Osteoblast (primary cell): Measurements from ENCODE around the gene LIPJ. TPM values are rescaled to one million over a fixed set of nuclear protein-coding genes. Genes with fewer than 3 reads are reported as not detected.

Source experiments
- DNase-seq: peaks from one replicate; pipeline ENCODE4 v3.0.0; 2011; ENCODE audit warnings: low spot score, mixed read lengths; ENCODE audit not compliant: insufficient read length; ENCODE audit errors: missing footprints
- H2AFZ ChIP-seq: 2 replicates; pipeline ENCODE4 v1.6.0; 2011; ENCODE audit warnings: mild to moderate bottlenecking, low read length
- H3K27ac ChIP-seq: 2 replicates; pipeline ENCODE4 v1.5.1; 2011; ENCODE audit warnings: mild to moderate bottlenecking, low read depth, low read length, moderate library complexity
- H3K27me3 ChIP-seq: 2 replicates; pipeline ENCODE4 v1.6.0; 2012; ENCODE audit warnings: mild to moderate bottlenecking, control low read depth, inconsistent platforms, low read length, moderate library complexity; ENCODE audit not compliant: insufficient read depth
- H3K36me3 ChIP-seq: 2 replicates; pipeline ENCODE4 v1.5.1; 2011; ENCODE audit warnings: mild to moderate bottlenecking, low read length, control low read depth, moderate library complexity; ENCODE audit not compliant: insufficient read depth
- H3K4me1 ChIP-seq: 2 replicates; pipeline ENCODE4 v1.5.1; 2011; ENCODE audit warnings: mild to moderate bottlenecking, low read length, control low read depth, moderate library complexity; ENCODE audit not compliant: insufficient read depth
- H3K4me2 ChIP-seq: 2 replicates; pipeline ENCODE4 v1.6.0; 2011; ENCODE audit warnings: mild to moderate bottlenecking, low read length; ENCODE audit not compliant: insufficient read depth
- H3K4me3 ChIP-seq: fragments of 200-600 bp; sonication (generic); 3 replicates; pipeline ENCODE4 v1.5.1; 2012; ENCODE audit warnings: mild to moderate bottlenecking, low read length, inconsistent platforms; ENCODE audit not compliant: insufficient read depth
- H3K79me2 ChIP-seq: 2 replicates; pipeline ENCODE4 v1.6.0; 2012; ENCODE audit warnings: mild to moderate bottlenecking, low read length, control low read depth, inconsistent platforms; ENCODE audit not compliant: insufficient read depth
- H3K9me3 ChIP-seq: 2 replicates; pipeline ENCODE4 v1.5.1; 2011; ENCODE audit warnings: low read depth, low read length, control low read depth
- H4K20me1 ChIP-seq: 2 replicates; pipeline ENCODE4 v1.6.0; 2012; ENCODE audit warnings: mild to moderate bottlenecking, low read length, control low read depth; ENCODE audit not compliant: insufficient read depth
- CTCF ChIP-seq: IDR thresholded peaks from 2 replicates; pipeline ENCODE4 v1.5.1; 2011; ENCODE audit warnings: mild to moderate bottlenecking, low read depth, low read length, moderate library complexity; ENCODE audit errors: extremely low read depth
- total RNA-seq: library from RNA; depleted of rRNA; stranded (reverse); fragments of >200 nt; gene quantifications from 2 replicates; pipeline ENCODE4 v1.2.3, GENCODE V29; 2012

Gene LIPJ
- total RNA-seq, 1 donor = under 0.01 TPM

- H3K27ac ChIP-seq = no peak overlapping the region
- no peaks in the 10 kb centered on the region for H3K4me1 ChIP-seq
- no peak overlapping the region for H2AFZ ChIP-seq
- H3K4me2 ChIP-seq = no peak overlapping the region
- H3K27me3 ChIP-seq = no peaks in the 10 kb centered on the region
- TF ChIP-seq CTCF = no peak
- H3K4me3 ChIP-seq = no peak overlapping the region
- H3K36me3 ChIP-seq = no peaks in the 10 kb centered on the region
- no peaks in the 10 kb centered on the region for H3K79me2 ChIP-seq
- H3K9me3 ChIP-seq = no peaks in the 10 kb centered on the region
- no peak for DNase-seq
- no peaks in the 10 kb centered on the region for H4K20me1 ChIP-seq
Observed at GRCh38 chr10:88592381-88592780, 5.8 kb downstream of the LIPJ start.

- Histone ChIP-seq H3K27me3 (no peaks in the 10 kb centered on the region), H3K4me1 (no peaks in the 10 kb centered on the region), H2AFZ (no peak overlapping the region), H3K4me3 (no peak overlapping the region), H4K20me1 (no peaks in the 10 kb centered on the region), H3K9me3 (no peaks in the 10 kb centered on the region), H3K27ac (no peak overlapping the region), H3K4me2 (no peak overlapping the region), H3K36me3 (no peaks in the 10 kb centered on the region), H3K79me2 (no peaks in the 10 kb centered on the region)
- no peak for DNase-seq
- TF ChIP-seq CTCF = no peak
Observed at GRCh38 chr10:88592906-88593305, 6.3 kb downstream of the LIPJ start.

GRCh38 chr10:88594482-88594881 lies 7.9 kb downstream of the LIPJ start:
- Histone ChIP-seq H3K4me1 (no peaks in the 10 kb centered on the region), H3K9me3 (no peaks in the 10 kb centered on the region), H3K4me3 (no peak overlapping the region), H3K27ac (no peak overlapping the region), H3K4me2 (no peak overlapping the region), H4K20me1 (no peaks in the 10 kb centered on the region), H2AFZ (no peak overlapping the region), H3K27me3 (no peaks in the 10 kb centered on the region), H3K79me2 (no peaks in the 10 kb centered on the region), H3K36me3 (no peaks in the 10 kb centered on the region)
- no peak for DNase-seq
- TF ChIP-seq CTCF = no peak

- Histone ChIP-seq H3K27ac (no peak overlapping the region), H3K4me1 (no peaks in the 10 kb centered on the region), H3K79me2 (no peaks in the 10 kb centered on the region), H3K4me2 (no peak overlapping the region), H3K9me3 (no peaks in the 10 kb centered on the region), H2AFZ (no peak overlapping the region), H4K20me1 (no peaks in the 10 kb centered on the region), H3K4me3 (no peak overlapping the region), H3K27me3 (no peaks in the 10 kb centered on the region), H3K36me3 (no peaks in the 10 kb centered on the region)
- TF ChIP-seq CTCF = no peak
- no peak for DNase-seq
Observed at GRCh38 chr10:88598055-88598454, 11.5 kb downstream of the LIPJ start.
